Measurements from ENCODE around the gene RPS27A.
"Not testable (repeated sequence)": the region's sequence is repeated elsewhere in the genome, so short reads cannot be mapped to it uniquely, and the experiment has no call there.

GRCh38 chr2:55186837-55187236, 45.7 kb upstream of the RPS27A start:
- not testable (repeated sequence) for TF ChIP-seq EP300, CTCF (IDR thresholded peaks at IDR 0.05)

Measured in ovary (tissue), 3 donors.